ENCODE data around the gene ST6GAL1. TPM values are rescaled to one million over a fixed set of nuclear protein-coding genes. Genes with fewer than 3 reads are reported as not detected.

ST6GAL1 gene
- total and polyA plus RNA-seq, 2 of the 8 experiments (the other 6 are each of a cell fraction or from before 2014, with no cell fraction given) = 62.8 to 80.9 TPM

DNA sequence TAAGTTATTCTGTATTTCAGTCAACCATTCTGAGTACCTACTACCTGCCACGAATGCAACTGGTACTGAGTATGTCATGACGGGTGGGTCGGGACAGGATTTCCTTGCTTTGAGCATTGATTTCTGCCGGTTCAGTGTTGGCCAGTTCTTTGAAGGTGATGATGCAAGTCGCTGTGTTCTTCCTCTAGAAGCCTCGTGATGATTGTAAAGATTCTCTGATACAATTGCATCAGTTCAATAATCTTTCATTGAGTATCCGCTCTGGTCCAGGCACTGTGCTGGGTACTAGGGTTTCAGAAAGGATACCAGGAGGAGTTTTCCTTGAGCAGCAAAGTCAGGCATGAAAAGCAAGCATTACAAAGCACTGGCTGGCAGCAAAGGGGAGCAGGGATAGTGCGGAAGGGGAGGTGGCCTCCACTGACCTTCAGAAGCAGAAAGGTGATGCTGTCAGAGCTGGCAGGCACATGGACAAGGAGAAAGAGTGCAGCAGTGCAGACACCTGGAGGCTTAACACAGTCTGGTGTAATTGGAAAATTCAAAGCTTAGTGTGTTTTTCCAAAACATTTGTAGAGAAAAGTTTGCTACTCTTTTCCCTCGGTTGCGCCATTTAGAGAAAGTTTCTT lies 108.9 kb downstream of the ST6GAL1 start (continued):
- TF ChIP-seq ASH2L (IDR thresholded peaks at IDR 0.05; ENCODE audit: low read length) = no peak
- no peak for TF ChIP-seq SP2 (IDR thresholded peaks at IDR 0.05; ENCODE audit: low read length)
- TF ChIP-seq JUND (IDR thresholded peaks at IDR 0.05; ENCODE audit: low read length) = no peak
- no peak for TF ChIP-seq CTBP2 (IDR thresholded peaks at IDR 0.05; ENCODE audit: borderline replicate concordance, insufficient read depth, insufficient read length, low read length)
- TF ChIP-seq RXRA (IDR thresholded peaks at IDR 0.05; ENCODE audit: insufficient read depth, low read depth, low read length) = no peak
- no peak for TF ChIP-seq CBX8 (IDR thresholded peaks at IDR 0.05; ENCODE audit: borderline replicate concordance, low read depth, low read length)
- no peak for TF ChIP-seq MAX (IDR thresholded peaks at IDR 0.05)
- no peak for TF ChIP-seq CREB1 (IDR thresholded peaks at IDR 0.05)

Data from H1 (cell line).